HL-60/S4 treated with phorbol 12-myristate 13-acetate at 8.2 ng/mL for 4 days and 3 days (cell line): ENCODE data around the gene BRF1.
"Not testable (repeated sequence)": the region's sequence is repeated elsewhere in the genome, so short reads cannot be mapped to it uniquely, and the experiment has no call there.

Experiments
- in situ Hi-C: fragments of 300-500 bp; cut with MboI; formaldehyde crosslinking; loops from 2 replicates; pipeline ENCODE4 v1.15.0; 2022; ENCODE audit warnings: low sequenced_read_pairs

The BRF1 gene

GRCh38 chr14:105333020-105333490, 32.3 kb upstream of the BRF1 start:
- in situ Hi-C loops = no loop called here

GRCh38 chr14:105332350-105332874, 31.6 kb upstream of the BRF1 start:
- in situ Hi-C loops = no loop called here

GRCh38 chr14:105331575-105332349, 31.0 kb upstream of the BRF1 start:
- in situ Hi-C loops = no loop called here

DNA sequence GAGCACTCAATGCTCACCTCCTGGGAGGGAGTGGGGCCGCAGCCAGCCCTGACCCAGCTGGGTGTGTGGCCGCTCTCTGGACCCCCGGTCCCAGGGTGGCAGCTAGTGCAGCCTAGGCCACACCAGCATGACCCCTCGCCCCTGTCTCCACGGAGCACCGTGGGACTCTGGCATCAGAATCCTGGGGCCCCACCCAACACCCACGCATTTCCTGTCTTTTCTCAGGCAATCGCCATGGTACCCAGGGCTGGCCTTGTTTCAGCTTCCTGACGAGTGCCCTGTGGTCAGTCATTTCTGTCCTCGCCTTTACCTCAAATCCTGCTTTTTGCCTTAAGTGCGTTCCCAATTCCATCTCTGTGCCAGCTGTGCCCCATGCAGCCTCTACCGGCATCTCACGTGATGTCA, 29.7 kb upstream of the BRF1 start:
- in situ Hi-C loops = no loop called here

DNA sequence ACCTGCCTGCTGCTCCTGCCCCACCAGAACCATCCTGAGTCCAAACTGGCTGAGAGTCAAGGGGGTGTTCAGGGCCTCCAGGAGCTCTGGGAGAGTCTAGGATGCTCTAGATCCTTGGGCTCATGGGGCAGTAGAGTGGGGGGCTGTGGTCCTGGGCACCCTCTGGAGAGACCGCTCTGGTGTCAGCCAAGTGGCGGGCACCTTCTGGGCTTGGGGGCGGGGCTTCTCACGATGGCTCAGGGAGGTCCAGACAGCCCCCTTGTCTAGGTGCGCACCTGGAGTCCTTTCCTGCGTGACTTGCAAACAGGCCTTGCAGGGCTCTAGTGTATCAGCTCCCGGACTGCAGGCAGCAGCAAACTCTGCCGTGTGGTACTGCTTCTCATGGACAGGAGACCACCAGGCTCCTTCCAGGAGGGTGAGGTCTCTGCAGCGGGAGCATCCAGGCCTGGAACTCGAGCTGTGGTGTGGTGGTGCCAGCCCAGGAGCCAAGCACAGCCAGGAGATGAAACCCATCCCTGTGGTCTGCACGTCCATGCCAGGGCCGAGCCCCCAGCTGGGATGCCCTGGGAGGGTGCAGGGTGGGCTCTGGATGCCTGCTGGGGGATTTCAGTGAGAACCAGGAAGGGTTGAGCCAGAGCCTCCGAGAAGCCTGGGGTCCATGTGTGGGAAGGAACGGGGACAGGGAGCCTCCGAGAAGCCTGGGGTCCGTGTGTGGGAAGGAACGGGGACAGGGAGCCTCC, 28.8 kb upstream of the BRF1 start:
- in situ Hi-C loops = no loop called here

- in situ Hi-C loops = no loop called here
Observed at GRCh38 chr14:105328678-105329390, 28.0 kb upstream of the BRF1 start.

- in situ Hi-C loops = no loop called here
Observed at GRCh38 chr14:105328070-105328677, 27.4 kb upstream of the BRF1 start.

- in situ Hi-C loops = not testable (repeated sequence)
Observed at GRCh38 chr14:105327695-105328045, 26.9 kb upstream of the BRF1 start.

DNA sequence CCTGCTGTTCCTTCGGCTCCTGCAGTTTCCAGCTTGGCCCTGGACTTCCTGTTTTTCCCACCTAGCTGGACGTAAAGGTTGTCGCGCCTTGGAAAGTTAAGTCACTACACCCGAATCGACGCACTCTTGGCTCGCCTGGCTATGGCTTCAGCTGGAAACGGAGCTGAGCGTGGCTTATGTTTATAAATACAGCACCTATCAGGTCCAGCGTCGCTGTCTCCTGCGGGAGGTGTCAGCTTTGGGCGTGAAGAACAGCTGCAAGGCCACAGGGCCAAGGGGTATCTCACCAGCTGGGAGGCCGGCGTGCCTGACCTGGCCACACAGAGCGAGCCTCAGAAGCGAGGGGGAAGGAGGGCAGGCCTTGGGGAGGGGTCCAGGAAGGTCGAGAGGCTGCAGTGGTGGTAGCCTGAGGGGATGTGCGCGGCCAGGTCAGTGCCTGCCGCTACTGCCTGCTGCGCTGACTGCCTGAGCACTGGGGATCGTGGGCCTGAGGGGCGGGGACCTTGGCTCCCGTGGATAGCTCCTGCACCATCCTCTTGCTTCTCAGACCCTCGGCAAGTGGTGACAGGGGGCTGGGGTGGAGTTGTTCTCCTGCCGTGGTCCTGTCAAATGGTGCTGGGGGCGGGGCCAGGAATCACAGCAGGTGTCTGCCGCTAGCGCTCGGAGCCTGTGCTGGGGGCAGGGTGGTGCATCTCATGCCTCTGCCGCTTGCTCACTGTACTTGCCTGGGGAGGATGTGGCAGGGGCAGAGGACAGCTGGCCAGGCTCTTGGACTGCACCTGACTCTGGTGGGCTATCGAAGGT, 26.3 kb upstream of the BRF1 start:
- in situ Hi-C loops = no loop called here

- in situ Hi-C loops = no loop called here
Observed at GRCh38 chr14:105326568-105326867, 25.7 kb upstream of the BRF1 start.

GRCh38 chr14:105325716-105326567, 25.1 kb upstream of the BRF1 start:
- in situ Hi-C loops = no loop called here

GRCh38 chr14:105325303-105325702, 24.5 kb upstream of the BRF1 start:
- in situ Hi-C loops = no loop called here

- in situ Hi-C loops = no loop called here
Observed at GRCh38 chr14:105324871-105325270, 24.1 kb upstream of the BRF1 start.

DNA sequence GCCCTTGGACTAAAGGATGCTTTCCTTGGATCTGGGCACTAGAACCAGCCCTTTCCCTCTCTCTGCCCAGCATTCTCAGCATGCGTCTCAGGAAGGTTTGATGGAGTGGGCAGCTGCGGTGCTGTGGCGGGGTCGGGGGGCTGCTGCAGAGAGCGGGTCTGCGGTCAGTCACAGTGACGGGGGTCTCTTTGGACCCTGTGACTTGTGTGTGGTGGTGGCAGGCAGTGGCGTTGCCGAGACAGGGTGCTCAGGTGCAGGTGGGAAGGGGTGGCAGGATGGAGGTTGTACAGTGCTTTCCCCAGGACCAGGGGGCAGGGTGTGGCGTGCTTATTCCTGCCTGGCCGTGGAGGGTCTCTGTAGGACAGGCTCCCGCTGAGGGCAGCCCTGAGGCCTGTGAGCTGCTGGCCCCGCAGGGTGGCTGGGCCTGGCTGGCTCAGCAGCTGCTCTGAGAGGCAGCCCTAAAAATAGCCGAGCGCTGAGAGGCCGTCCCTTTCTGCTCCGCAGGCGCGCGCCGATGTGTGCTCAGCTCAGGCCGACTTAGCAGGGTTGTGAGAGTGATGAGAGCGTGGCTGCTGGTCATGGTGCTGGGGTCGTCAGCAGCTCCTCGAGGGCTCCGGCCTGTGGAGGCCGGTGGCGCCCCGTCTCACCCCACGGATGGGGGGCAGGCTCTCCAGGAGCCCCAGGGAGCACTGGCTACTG, 23.4 kb upstream of the BRF1 start:
- in situ Hi-C loops = no loop called here

DNA sequence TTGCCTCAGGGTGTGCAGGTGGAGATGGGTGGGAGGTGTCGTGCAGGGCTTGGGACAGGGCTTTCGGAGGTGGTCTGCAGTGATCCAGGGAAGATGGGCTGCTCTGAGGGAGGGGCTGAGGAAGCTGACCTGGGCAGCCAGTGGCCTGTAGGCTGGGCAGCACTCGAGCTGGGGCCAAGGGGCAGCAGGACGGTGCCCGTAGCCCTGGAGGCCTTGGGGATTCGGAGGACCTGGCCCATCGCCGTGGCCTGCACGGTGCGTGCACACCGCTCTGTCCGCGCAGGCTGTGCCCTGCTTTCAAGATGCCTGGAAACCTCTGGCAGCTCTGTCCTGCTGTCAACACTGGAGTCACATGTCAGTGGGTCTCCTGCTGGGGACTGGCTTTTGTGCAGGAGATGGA, 22.9 kb upstream of the BRF1 start:
- in situ Hi-C loops = no loop called here

- in situ Hi-C loops = no loop called here
Observed at GRCh38 chr14:105322791-105323556, 22.2 kb upstream of the BRF1 start.

DNA sequence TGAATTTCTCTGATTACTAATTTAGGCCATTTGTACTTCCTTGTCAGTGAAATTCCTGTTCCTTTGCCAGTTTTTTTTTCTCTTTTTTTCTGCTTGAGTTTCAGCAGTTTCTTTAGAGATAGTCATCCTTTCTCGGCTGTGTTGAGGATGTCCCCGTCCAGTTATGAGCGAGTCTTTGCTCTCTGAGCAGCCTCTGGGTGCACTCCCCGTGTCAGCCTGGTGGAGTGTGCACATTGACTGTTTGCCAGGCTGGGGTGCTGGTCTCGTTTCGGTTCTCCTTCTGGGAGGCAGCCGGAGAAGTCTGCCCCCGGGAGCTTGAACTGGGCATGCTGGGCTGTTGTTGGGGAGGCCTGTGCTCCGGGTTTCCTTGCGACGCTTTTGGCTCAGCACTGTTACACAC, 16.7 kb upstream of the BRF1 start:
- in situ Hi-C loops = no loop called here

GRCh38 chr14:105316968-105317510, 16.2 kb upstream of the BRF1 start:
- in situ Hi-C loops = no loop called here
